ENCODE measurements around the gene NUDT11. TPM values are rescaled to one million over a fixed set of nuclear protein-coding genes. Genes with fewer than 3 reads are reported as not detected.

The NUDT11 gene
- total RNA-seq = 10.3 and 12.1 TPM in 2 replicates

GRCh38 chrX:51496501-51497291 lies at the start of gene NUDT11:
TSS of gene NUDT11 (minus strand) at chrX:51496592. CDS start at chrX:51496444, 148 bp downstream.

Other genes starting within 250 kb of the NUDT11 start
- gene NUDT10, start 163.8 kb downstream of the NUDT11 start, total RNA-seq = 1.5 and 2.2 TPM in 2 replicates
- gene CENPVL3, start 122.3 kb upstream of the NUDT11 start, total RNA-seq = not detected in 2 replicates
- under 0.01 TPM in 1 of 2 replicates, not detected in the other for gene CENPVL2, start 186.2 kb upstream of the NUDT11 start, total RNA-seq
- gene CENPVL1, start 213.9 kb upstream of the NUDT11 start, total RNA-seq = under 0.01 TPM in 1 of 2 replicates, not detected in the other
- gene GSPT2, start 246.8 kb upstream of the NUDT11 start, total RNA-seq = 6.2 and 6.8 TPM in 2 replicates